IMR-90 (cell line): ENCODE measurements around the gene WDR91. TPM values are rescaled to one million over a fixed set of nuclear protein-coding genes. Genes with fewer than 3 reads are reported as not detected.

Experiments used
- ATAC-seq: fragments of 200-7000 bp; cut with Tn5 transposase; 2 replicates; pipeline ENCODE4 v1.9.1; 2020; ENCODE audit warnings: low read depth, mild to moderate bottlenecking, moderate library complexity
- BruUV-seq: library from RNA; stranded (reverse); fragments of 400-500 nt; replicated peaks from 2 replicates; lab custom pipeline; 2021; lab: Mats Ljungman, UMichigan
- CTCF ChIA-PET: fragments of 300-600 bp; formaldehyde crosslinking; extraction: SDS; loops from one replicate; lab custom pipeline; 2021; ENCODE audit warnings: antibody characterized with exemption; lab: Yijun Ruan, JAX
- POLR2A ChIA-PET: fragments of 300-600 bp; sonication (Branson Sonifier 250); formaldehyde crosslinking; loops from one replicate; lab custom pipeline; 2022; ENCODE audit warnings: antibody characterized with exemption; ENCODE audit not compliant: unreplicated experiment; lab: Charles Lee
- DNase-seq: peaks from one replicate; pipeline ENCODE4 v3.0.0; 2013
- H2AFZ ChIP-seq: replicated peaks from 2 replicates; pipeline ENCODE3; 2013; ENCODE audit warnings: low read length, mild to moderate bottlenecking; ENCODE audit not compliant: poor library complexity
- H2AK5ac ChIP-seq: 2 replicates; pipeline ENCODE4 v1.6.1; 2013; ENCODE audit warnings: low read depth, low read length, inconsistent platforms
- H2AK9ac ChIP-seq: replicated peaks from 2 replicates; pipeline ENCODE3; 2013; ENCODE audit warnings: mild to moderate bottlenecking, low read depth, low read length, moderate library complexity; ENCODE audit not compliant: poor library complexity
- H2BK120ac ChIP-seq: 2 replicates; pipeline ENCODE4 v1.6.1; 2013; ENCODE audit warnings: low read depth, low read length, inconsistent platforms
- H2BK15ac ChIP-seq: 3 replicates; pipeline ENCODE4 v1.6.1; 2013; ENCODE audit warnings: low read depth, low read length, inconsistent platforms
- H2BK20ac ChIP-seq: 2 replicates; pipeline ENCODE4 v1.6.1; 2013; ENCODE audit warnings: low read depth, mild to moderate bottlenecking, inconsistent platforms, low read length, moderate library complexity
- H2BK5ac ChIP-seq: 2 replicates; pipeline ENCODE4 v1.6.1; 2013; ENCODE audit warnings: mild to moderate bottlenecking, low read depth, low read length, inconsistent platforms; ENCODE audit not compliant: poor library complexity, severe bottlenecking
- H3K14ac ChIP-seq: replicated peaks from 2 replicates; pipeline ENCODE4 v1.6.1; 2013; ENCODE audit warnings: low read depth, low read length, inconsistent platforms
- H3K18ac ChIP-seq: 2 replicates; pipeline ENCODE4 v1.6.1; 2013; ENCODE audit warnings: low read depth, low read length, control low read depth
- H3K23ac ChIP-seq: 2 replicates; pipeline ENCODE4 v1.6.1; 2013; ENCODE audit warnings: low read depth, low read length, inconsistent platforms
- H3K27ac ChIP-seq: 2 replicates; pipeline ENCODE4 v1.5.1; 2013; ENCODE audit warnings: mild to moderate bottlenecking, control low read depth, low read length; ENCODE audit not compliant: insufficient read depth
- H3K27me3 ChIP-seq: 2 replicates; pipeline ENCODE4 v1.6.1; 2013; ENCODE audit warnings: low read length; ENCODE audit not compliant: control insufficient read depth, insufficient read depth
- H3K36me3 ChIP-seq: 2 replicates; pipeline ENCODE4 v1.6.1; 2013; ENCODE audit warnings: low read length, mixed read lengths; ENCODE audit not compliant: control insufficient read depth, insufficient read depth
- H3K4ac ChIP-seq: 2 replicates; pipeline ENCODE4 v1.6.1; 2013; ENCODE audit warnings: low read depth, low read length, inconsistent platforms
- H3K4me1 ChIP-seq: 2 replicates; pipeline ENCODE4 v1.6.1; 2013; ENCODE audit warnings: low read length, mixed read lengths; ENCODE audit not compliant: control insufficient read depth, insufficient read depth
- H3K4me2 ChIP-seq: 2 replicates; pipeline ENCODE4 v1.6.1; 2013; ENCODE audit warnings: low read depth, mild to moderate bottlenecking, control low read depth, low read length, moderate library complexity
- H3K4me3 ChIP-seq: 2 replicates; pipeline ENCODE4 v1.5.1; 2013; ENCODE audit warnings: low read depth, mild to moderate bottlenecking, control low read depth, low read length, moderate library complexity; ENCODE audit not compliant: insufficient read depth
- H3K56ac ChIP-seq: 2 replicates; pipeline ENCODE4 v1.6.1; 2013; ENCODE audit warnings: low read length, inconsistent platforms; ENCODE audit not compliant: insufficient read depth; ENCODE audit errors: extremely low read depth
- H3K79me1 ChIP-seq, 2 experiments: 2 replicates each; pipeline ENCODE4 v1.6.1; 2013; ENCODE audit warnings: low read length in 2 of 2, inconsistent platforms in 1 of 2, low read depth in 1 of 2
- H3K9ac ChIP-seq: 2 replicates; pipeline ENCODE4 v1.6.1; 2013; ENCODE audit warnings: low read depth, low read length, control low read depth
- H3K9me1 ChIP-seq: 2 replicates; pipeline ENCODE4 v1.6.1; 2013; ENCODE audit warnings: low read length, inconsistent platforms; ENCODE audit not compliant: insufficient read depth
- H3K9me3 ChIP-seq: 2 replicates; pipeline ENCODE4 v1.6.1; 2013; ENCODE audit warnings: low read length; ENCODE audit not compliant: control insufficient read depth, insufficient read depth
- H4K20me1 ChIP-seq: 2 replicates; pipeline ENCODE4 v1.6.1; 2013; ENCODE audit warnings: low read length, inconsistent platforms; ENCODE audit not compliant: insufficient read depth
- H4K5ac ChIP-seq: 2 replicates; pipeline ENCODE4 v1.6.1; 2013; ENCODE audit warnings: mild to moderate bottlenecking, low read depth, low read length, control low read depth
- H4K8ac ChIP-seq, 2 experiments: 2 replicates each; pipeline ENCODE4 v1.6.1; 2013; ENCODE audit warnings: low read depth in 2 of 2, low read length in 2 of 2, control low read depth in 1 of 2, inconsistent platforms in 1 of 2
- H4K91ac ChIP-seq: 2 replicates; pipeline ENCODE4 v1.6.1; 2013; ENCODE audit warnings: low read depth, low read length, inconsistent platforms; ENCODE audit not compliant: insufficient read depth
- BHLHE40 ChIP-seq: fragments of 150-350 bp; IDR thresholded peaks from 2 replicates; pipeline ENCODE4 v1.6.1; 2016; ENCODE audit warnings: mild to moderate bottlenecking, low read depth, low read length
- CTCF ChIP-seq: conservative IDR thresholded peaks from 2 replicates; pipeline ENCODE4 v1.5.1; 2012; ENCODE audit warnings: mild to moderate bottlenecking, low read depth, low read length, improper control_type of control experiment
- ELK1 ChIP-seq: fragments of 150-350 bp; IDR thresholded peaks from 2 replicates; pipeline ENCODE4 v1.6.1; 2016; ENCODE audit warnings: low read depth, mild to moderate bottlenecking, low read length, moderate library complexity, borderline replicate concordance
- MAFK ChIP-seq: IDR thresholded peaks from 2 replicates; pipeline ENCODE4 v1.6.1; 2012; ENCODE audit warnings: low read depth, low read length, improper control_type of control experiment
- MAZ ChIP-seq: IDR thresholded peaks from 2 replicates; pipeline ENCODE4 v1.6.1; 2012; ENCODE audit warnings: low read depth, mild to moderate bottlenecking, low read length, improper control_type of control experiment, moderate library complexity, borderline replicate concordance
- NFE2L2 ChIP-seq: fragments of 150-350 bp; IDR thresholded peaks from 2 replicates; pipeline ENCODE4 v1.6.1; 2016; ENCODE audit warnings: low read depth, mild to moderate bottlenecking, low read length
- RCOR1 ChIP-seq: IDR thresholded peaks from 2 replicates; pipeline ENCODE4 v1.6.1; 2012; ENCODE audit warnings: mild to moderate bottlenecking, low read length, improper control_type of control experiment; ENCODE audit not compliant: insufficient replicate concordance
- USF2 ChIP-seq: fragments of 150-350 bp; IDR thresholded peaks from 2 replicates; pipeline ENCODE4 v1.6.1; 2017; ENCODE audit warnings: mild to moderate bottlenecking, antibody characterized with exemption, low read length, low read depth
- WGBS, 2 experiments: methylation state at CpG; one replicate each; pipeline versions ENCODE4 v1.1.5 to v1.1.7; 2013; ENCODE audit warnings: missing lambda C conversion rate in 2 of 2; ENCODE audit not compliant: insufficient read length in 1 of 2; ENCODE audit errors: extremely low coverage in 2 of 2; 5-methylcytosine and 5-hydroxymethylcytosine counted together
- dilution Hi-C: fragments of 300-500 bp; cut with HindIII; formaldehyde crosslinking; loops from one replicate; pipeline ENCODE4 v1.14.3; 2018; ENCODE audit warnings: low sequenced_read_pairs; ENCODE audit not compliant: unreplicated experiment
- in situ Hi-C: fragments of 300-500 bp; cut with MboI; formaldehyde crosslinking; loops from 3 replicates; pipeline ENCODE4 v1.14.3; 2019; ENCODE audit warnings: low sequenced_read_pairs, inconsistent platforms, mixed read lengths
- intact Hi-C: fragments of 100-400 bp; cut with micrococcal nuclease; formaldehyde crosslinking; loops from 2 replicates; pipeline ENCODE4 v1.10.0; 2022
- polyA plus RNA-seq, 3 experiments: library from polyadenylated mRNA; depleted of rRNA; stranded (reverse); fragments of >200 nt; gene quantifications; 2 replicates each; pipeline ENCODE4 v1.2.3, GENCODE V29; 2012; ENCODE audit warnings: low replicate concordance in 1 of 3
- total RNA-seq: library from RNA; depleted of rRNA; stranded (reverse); fragments of >200 nt; gene quantifications from 2 replicates; pipeline ENCODE4 v1.2.3, GENCODE V29; 2012

Gene WDR91
- total and polyA plus RNA-seq, 2 of the 4 experiments (the other 2 are of a cell fraction), result 5.2 to 10.3 TPM

- no peaks in the 10 kb centered on the region for H3K9me3 ChIP-seq
- in situ Hi-C loops, result no loop called here
- no peak overlapping the region for H2BK5ac ChIP-seq
- TF ChIP-seq NFE2L2 (no peak), ELK1 (no peak), CTCF (no peak), RCOR1 (no peak), MAFK (no peak), BHLHE40 (no peak), USF2 (no peak), MAZ (no peak)
- H2BK15ac ChIP-seq, result no peak overlapping the region
- no peak overlapping the region for H3K9ac ChIP-seq
- H3K14ac ChIP-seq, result no peak overlapping the region
- H3K9me1 ChIP-seq, result peaks cover 9% of the 10 kb centered on the region
- no peaks in the 10 kb centered on the region for H4K20me1 ChIP-seq
- DNase-seq, result no peak
- no peak overlapping the region for H4K5ac ChIP-seq
- peaks cover 13% of the 10 kb centered on the region for H3K4me1 ChIP-seq
- no peak overlapping the region for H4K8ac ChIP-seq
- H3K4me3 ChIP-seq, result no peak overlapping the region
- no peak overlapping the region for H3K18ac ChIP-seq
- dilution Hi-C loops, result no loop called here
- H2BK20ac ChIP-seq, result 0 out of 2 replicates have a peak overlapping the region, but pooled peaks have one; percentile 40
- no peak overlapping the region for H2AFZ ChIP-seq
- ATAC-seq, result no peak
- no TSS peak for BruUV-seq
- 80% methylated on average over 1 of the region's 4 CpGs; no CpG with 5 or more reads in 1 of the 2 experiments for WGBS, 2 experiments
- no peak overlapping the region for H2AK9ac ChIP-seq
- no peak overlapping the region for H3K27ac ChIP-seq
- CTCF ChIA-PET, result no interaction called here
- H3K27me3 ChIP-seq, result no peaks in the 10 kb centered on the region
- H3K4ac ChIP-seq, result no peak overlapping the region
- no peak overlapping the region for H3K4me2 ChIP-seq
- H3K36me3 ChIP-seq, result peaks cover 17% of the 10 kb centered on the region
- no peak overlapping the region for H2AK5ac ChIP-seq
- intact Hi-C loops, result no loop called here
- H3K79me1 ChIP-seq, result peaks cover 0 to 11% of the 10 kb centered on the region in 2 experiments; a peak in 1 of 4 replicates
- 0 out of 2 replicates have a peak overlapping the region, but pooled peaks have one; percentile 2 for H2BK120ac ChIP-seq
- 0 out of 2 replicates have a peak overlapping the region, but pooled peaks have one; percentile 26 for H4K91ac ChIP-seq
- POLR2A ChIA-PET, result no interaction called here
- H3K56ac ChIP-seq, result no peak overlapping the region
- H3K23ac ChIP-seq, result no peak overlapping the region
Measured at GRCh38 chr7:135195156-135195555, 16.2 kb downstream of the WDR91 start.
